Testis (tissue), 3 donors: ENCODE measurements around the gene SNTB2. TPM values are rescaled to one million over a fixed set of nuclear protein-coding genes. Genes with fewer than 3 reads are reported as not detected.

ENCODE experiments used
- DNase-seq: peaks from one replicate; pipeline ENCODE4 v3.0.0-alpha.2; 2019
- H3K27ac ChIP-seq, 2 donors: fragments of 200-600 bp; sonication (generic); one replicate each; pipeline ENCODE4 v1.5.1; 2019
- H3K27me3 ChIP-seq: fragments of 200-600 bp; sonication (generic); one replicate; pipeline ENCODE4 v1.5.1; 2019
- H3K36me3 ChIP-seq: fragments of 200-600 bp; sonication (generic); one replicate; pipeline ENCODE4 v1.5.1; 2017; ENCODE audit warnings: low read depth; ENCODE audit errors: missing control alignments
- H3K4me1 ChIP-seq: fragments of 200-600 bp; sonication (generic); one replicate; pipeline ENCODE4 v1.5.1; 2019
- H3K4me3 ChIP-seq, 2 donors: fragments of 200-600 bp; sonication (generic); one replicate each; pipeline ENCODE4 v1.5.1; 2017 to 2019
- H3K9me3 ChIP-seq: fragments of 200-600 bp; sonication (generic); one replicate; pipeline ENCODE4 v1.5.1; 2017
- POLR2A ChIP-seq: fragments of 450-650 bp; IDR thresholded peaks from one replicate; pipeline ENCODE4 v1.6.1; 2017; ENCODE audit warnings: antibody characterized with exemption, mild to moderate bottlenecking, moderate library complexity
- WGBS, 2 donors: methylation state at CpG; one replicate each; pipeline ENCODE4 v1.1.5; 2018; 5-methylcytosine and 5-hydroxymethylcytosine counted together
- intact Hi-C: fragments of 100-400 bp; cut with DNase I; formaldehyde crosslinking; loops from one replicate; pipeline ENCODE4 v1.15.1; 2023; ENCODE audit warnings: low total_unique reads
- polyA plus RNA-seq: library from polyadenylated mRNA; stranded (reverse); fragments of 350-450 nt; fragmentation: Illumina TruSeq; extraction: RNeasy Lipid Tissue Mini Kit (QIAGEN cat#74804); gene quantifications from one replicate; pipeline ENCODE4 v1.2.3, GENCODE V29; 2014; ENCODE audit warnings: low read depth, low replicate concordance; ENCODE audit not compliant: insufficient read depth
- total RNA-seq, 2 donors: library from RNA; depleted of rRNA; stranded (reverse); fragments of >200 nt; gene quantifications; one replicate each; pipeline ENCODE4 v1.2.3, GENCODE V29; 2016
- TF ChIP-seq, protein P1 (sequence below), 3 experiments: fragments of 450-650 bp in 2 of 3; fragments of 200-600 bp in 1 of 3; sonication (generic) in 1 of 3; IDR thresholded peaks; one replicate each; pipeline ENCODE4 v1.5.1; 2016 to 2019; ENCODE audit warnings: antibody characterized with exemption in 3 of 3, mild to moderate bottlenecking in 2 of 3, moderate library complexity in 1 of 3

Gene SNTB2
- total and polyA plus RNA-seq, 3 donors from 2014 or later, result 29.2 to 39.3 (median 35.1) TPM

- H3K9me3 ChIP-seq, result no peaks in the 10 kb centered on the region
- intact Hi-C loops, result no loop called here
- H3K36me3 ChIP-seq, result no peaks in the 10 kb centered on the region
- peak overlapping the region; percentile 84 to 86 for H3K27ac ChIP-seq
- TF ChIP-seq POLR2A, result no peak
- TF ChIP-seq, protein P1, sequence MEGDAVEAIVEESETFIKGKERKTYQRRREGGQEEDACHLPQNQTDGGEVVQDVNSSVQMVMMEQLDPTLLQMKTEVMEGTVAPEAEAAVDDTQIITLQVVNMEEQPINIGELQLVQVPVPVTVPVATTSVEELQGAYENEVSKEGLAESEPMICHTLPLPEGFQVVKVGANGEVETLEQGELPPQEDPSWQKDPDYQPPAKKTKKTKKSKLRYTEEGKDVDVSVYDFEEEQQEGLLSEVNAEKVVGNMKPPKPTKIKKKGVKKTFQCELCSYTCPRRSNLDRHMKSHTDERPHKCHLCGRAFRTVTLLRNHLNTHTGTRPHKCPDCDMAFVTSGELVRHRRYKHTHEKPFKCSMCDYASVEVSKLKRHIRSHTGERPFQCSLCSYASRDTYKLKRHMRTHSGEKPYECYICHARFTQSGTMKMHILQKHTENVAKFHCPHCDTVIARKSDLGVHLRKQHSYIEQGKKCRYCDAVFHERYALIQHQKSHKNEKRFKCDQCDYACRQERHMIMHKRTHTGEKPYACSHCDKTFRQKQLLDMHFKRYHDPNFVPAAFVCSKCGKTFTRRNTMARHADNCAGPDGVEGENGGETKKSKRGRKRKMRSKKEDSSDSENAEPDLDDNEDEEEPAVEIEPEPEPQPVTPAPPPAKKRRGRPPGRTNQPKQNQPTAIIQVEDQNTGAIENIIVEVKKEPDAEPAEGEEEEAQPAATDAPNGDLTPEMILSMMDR (IDR thresholded peaks at IDR 0.05), result no peak
- peaks cover 16% of the 10 kb centered on the region for H3K4me1 ChIP-seq
- DNase-seq, result no peak
- H3K4me3 ChIP-seq, result peak overlapping the region; percentile 85 to 90
- WGBS, 2 donors, result 15 to 20% methylated on average over 26 to 46 of the region's 46 CpGs
- no peaks in the 10 kb centered on the region for H3K27me3 ChIP-seq
Observed at GRCh38 chr16:69338557-69339288, 151.8 kb downstream of the SNTB2 start.

- Histone ChIP-seq H3K27ac (peak within 1 kb of the TSS; percentile 84 to 86), H3K27me3 (no peaks in the 10 kb centered on the region), H3K4me1 (peaks cover 16% of the 10 kb centered on the region), H3K36me3 (no peaks in the 10 kb centered on the region), H3K4me3 (peak within 1 kb of the TSS; percentile 85 to 90), H3K9me3 (no peaks in the 10 kb centered on the region)
- 0 to 1% methylated on average over 37 to 42 of the region's 77 CpGs for WGBS, 2 donors
- intact Hi-C loops, result no loop called here
- TF ChIP-seq POLR2A, result peak; percentile 6
- TF ChIP-seq, protein P1 (IDR thresholded peaks at IDR 0.05), result peak; percentile 85 to 93 (median 93)
- DNase-seq, result peak; percentile 98
Observed at GRCh38 chr16:69339289-69340094, 152.5 kb downstream of the SNTB2 start, which contains the start of the genes COG8 and NIP7. TSS of gene COG8 (minus strand) at chr16:69339564. CDS start at chr16:69339552, 12 bp downstream. TSS of gene NIP7 (plus strand) at chr16:69339772. CDS start at chr16:69339830, 58 bp downstream.

GRCh38 chr16:69340095-69340644 lies 153.2 kb downstream of the SNTB2 start:
- intact Hi-C loops, result no loop called here
- H3K9me3 ChIP-seq, result no peaks in the 10 kb centered on the region
- WGBS, 2 donors, result 3 to 6% methylated on average over 14 to 16 of the region's 16 CpGs
- no peak for DNase-seq
- TF ChIP-seq, protein P1 (IDR thresholded peaks at IDR 0.05), result no peak
- no peak for TF ChIP-seq POLR2A
- H3K4me3 ChIP-seq, result peak overlapping the region; percentile 85 to 90
- peaks cover 16% of the 10 kb centered on the region for H3K4me1 ChIP-seq
- H3K27ac ChIP-seq, result peak overlapping the region; percentile 84 to 86
- no peaks in the 10 kb centered on the region for H3K36me3 ChIP-seq
- no peaks in the 10 kb centered on the region for H3K27me3 ChIP-seq

DNA sequence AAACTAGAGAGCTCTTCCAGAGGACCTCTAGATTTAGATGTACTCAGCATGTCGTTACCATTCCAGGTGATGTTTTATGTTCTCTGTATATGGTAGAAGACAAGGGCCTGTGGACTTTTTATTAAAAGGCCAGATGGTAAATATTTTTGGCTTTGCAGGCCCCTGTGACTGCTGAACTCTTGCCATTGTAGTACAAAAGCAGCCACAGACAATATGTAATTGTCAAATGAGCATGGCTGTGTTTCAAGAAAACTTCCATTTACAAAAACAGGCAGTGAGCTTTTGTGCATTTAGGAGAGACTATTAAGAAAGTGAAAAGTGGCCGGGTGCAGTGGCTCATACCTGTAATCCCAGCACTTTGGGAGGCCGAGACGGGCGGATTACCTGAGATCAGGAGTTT lies 157.2 kb downstream of the SNTB2 start:
- 94 to 96% methylated on average over 5 of the region's 5 CpGs for WGBS, 2 donors
- H3K27ac ChIP-seq, result no peak overlapping the region
- H3K36me3 ChIP-seq, result no peaks in the 10 kb centered on the region
- DNase-seq, result no peak
- H3K9me3 ChIP-seq, result no peaks in the 10 kb centered on the region
- intact Hi-C loops, result no loop called here
- no peaks in the 10 kb centered on the region for H3K27me3 ChIP-seq
- TF ChIP-seq, protein P1 (IDR thresholded peaks at IDR 0.05), result no peak
- TF ChIP-seq POLR2A, result no peak
- H3K4me1 ChIP-seq, result peaks cover 8% of the 10 kb centered on the region
- no peak overlapping the region for H3K4me3 ChIP-seq
